HG03439 (cell line): ENCODE data around the gene ST14.

ENCODE experiments used
- ATAC-seq: cut with Tn5 transposase; IDR thresholded peaks from one replicate; pipeline ENCODE4 v1.9.1; 2021; ENCODE audit warnings: mild to moderate bottlenecking, moderate library complexity; ENCODE audit not compliant: unreplicated experiment

ST14 gene

GRCh38 chr11:130203766-130204702, 44.5 kb downstream of the ST14 start:
- ATAC-seq, result no peak

- no peak for ATAC-seq
Measured at GRCh38 chr11:130204703-130205095, 45.1 kb downstream of the ST14 start.

DNA sequence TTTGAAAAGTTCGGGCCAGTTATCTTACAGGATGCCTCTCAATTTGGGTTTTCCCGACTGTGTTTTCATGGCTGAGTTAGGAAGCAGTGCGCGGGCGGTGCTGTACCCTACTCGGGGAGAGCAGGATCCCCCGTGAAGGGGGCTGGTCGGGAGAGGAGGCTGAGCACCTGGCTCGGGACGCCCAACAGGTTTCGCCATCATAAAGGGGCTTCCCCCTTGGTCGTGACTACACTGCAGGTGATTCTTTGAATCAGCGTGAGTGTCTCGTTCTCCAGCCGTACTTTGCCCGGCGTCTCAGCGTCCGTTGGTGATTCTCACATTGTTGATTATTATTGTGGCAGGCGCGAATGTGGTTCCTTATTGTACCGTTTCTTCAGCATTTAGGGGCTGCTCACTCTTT, 46.6 kb downstream of the ST14 start:
- ATAC-seq, result no peak

GRCh38 chr11:130208241-130209127, 48.9 kb downstream of the ST14 start:
- ATAC-seq, result no peak

GRCh38 chr11:130209128-130209932, 49.7 kb downstream of the ST14 start:
- no peak for ATAC-seq

DNA sequence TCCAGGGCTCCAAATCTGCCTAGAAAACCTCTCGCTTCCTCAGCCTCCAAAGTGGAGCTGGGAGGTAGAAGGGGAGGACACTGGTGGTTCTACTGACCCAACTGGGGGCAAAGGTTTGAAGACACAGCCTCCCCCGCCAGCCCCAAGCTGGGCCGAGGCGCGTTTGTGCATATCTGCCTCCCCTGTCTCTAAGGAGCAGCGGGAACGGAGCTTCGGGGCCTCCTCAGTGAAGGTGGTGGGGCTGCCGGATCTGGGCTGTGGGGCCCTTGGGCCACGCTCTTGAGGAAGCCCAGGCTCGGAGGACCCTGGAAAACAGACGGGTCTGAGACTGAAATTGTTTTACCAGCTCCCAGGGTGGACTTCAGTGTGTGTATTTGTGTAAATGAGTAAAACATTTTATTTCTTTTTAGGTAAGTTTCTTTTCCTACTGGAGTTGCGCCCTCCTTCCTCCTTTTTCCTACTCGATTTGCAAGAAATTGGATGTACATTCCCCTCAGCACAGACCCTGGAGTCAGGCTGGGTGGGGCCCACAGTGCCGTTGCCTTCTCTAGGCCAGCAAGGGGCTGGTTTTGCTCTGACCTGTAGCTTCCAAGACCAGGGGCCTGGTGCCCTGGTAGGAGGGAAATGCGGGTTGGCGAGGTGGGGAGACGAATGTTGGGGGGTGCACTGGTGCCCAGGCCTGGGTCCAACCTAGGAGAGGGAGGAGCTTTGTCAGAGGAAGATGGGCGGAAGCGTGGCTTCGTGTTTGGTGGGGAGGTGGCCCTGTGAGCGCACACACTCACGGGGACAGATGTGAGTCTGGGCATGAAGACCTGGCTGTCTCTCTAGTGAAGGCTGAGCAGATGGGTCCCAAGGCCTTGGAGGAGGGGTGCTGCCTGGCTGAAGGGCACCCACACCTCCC, 50.6 kb downstream of the ST14 start:
- ATAC-seq, result no peak

DNA sequence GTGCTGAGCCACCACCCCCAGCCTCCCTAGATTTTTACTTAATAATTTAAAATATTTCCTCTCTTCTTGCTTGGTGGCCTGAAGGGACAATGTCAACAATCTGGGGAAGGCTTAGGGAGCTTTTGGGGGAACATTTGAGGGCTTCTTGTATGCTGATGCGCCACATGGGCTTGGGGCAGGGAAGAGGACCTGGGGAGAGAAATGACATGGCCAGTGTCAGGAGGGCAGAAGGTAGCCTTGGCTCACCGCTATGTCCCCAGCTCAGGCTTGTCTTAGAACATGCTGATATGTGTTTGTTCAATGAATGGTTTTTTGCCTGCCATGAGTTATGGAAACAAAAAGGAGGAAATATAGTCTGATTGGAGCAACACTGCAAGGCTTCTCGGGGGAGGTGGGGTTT, 51.6 kb downstream of the ST14 start:
- no peak for ATAC-seq

DNA sequence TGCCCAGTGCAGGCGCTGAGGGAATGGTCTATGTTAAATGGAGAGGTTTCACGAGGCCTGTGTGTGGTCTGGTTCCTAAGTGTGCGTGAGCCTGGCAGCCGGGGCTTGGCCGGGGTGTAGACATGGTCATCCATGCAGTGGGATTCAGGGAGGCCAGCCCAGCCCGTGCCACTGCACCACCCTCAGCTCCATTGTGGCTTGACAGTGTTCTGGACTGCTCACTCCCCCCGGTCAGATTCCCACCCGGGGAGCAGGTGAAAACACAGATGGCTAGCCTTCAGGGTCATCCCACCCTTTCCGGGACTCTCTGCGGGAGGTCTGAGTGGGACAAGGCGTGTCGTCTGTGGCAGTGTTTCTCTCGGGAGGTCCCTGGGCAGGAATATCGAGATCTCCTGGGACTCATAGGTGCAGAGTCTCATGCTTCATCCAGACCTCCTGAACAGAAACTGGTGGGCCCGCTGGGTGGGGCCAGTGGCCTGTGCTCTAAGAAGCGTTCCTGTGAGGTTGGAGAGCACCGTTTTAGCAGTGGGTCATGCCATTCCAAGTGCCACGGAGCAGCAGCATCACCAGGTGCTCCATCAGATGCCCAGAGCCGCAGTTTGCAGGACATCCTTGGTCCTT, 52.3 kb downstream of the ST14 start:
- no peak for ATAC-seq

DNA sequence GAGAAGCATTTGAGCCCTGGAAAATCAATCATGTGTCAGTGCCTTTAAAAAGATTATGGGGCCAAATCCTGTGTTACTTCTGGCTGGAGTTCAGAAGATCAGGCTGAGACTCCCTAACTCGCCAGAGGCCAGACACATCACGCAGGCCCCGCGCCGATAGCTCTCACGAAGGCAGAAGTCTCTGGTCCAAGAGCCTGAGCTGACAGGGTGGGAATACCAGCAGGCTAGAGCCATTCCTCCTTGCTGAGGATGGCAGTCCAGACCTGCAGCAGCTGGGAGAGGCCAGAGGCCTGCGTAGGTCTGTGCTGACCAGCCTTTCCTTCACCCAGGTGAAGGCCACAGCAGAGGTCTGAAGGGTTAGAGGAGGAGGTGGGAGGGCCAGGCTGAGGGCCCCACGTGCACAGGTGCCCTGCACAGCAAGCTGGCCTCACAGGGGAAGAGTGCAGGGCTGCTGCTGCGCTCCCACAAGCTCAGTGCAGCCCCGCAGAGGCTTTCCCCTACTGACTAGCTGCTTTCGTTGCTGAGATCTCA, 52.9 kb downstream of the ST14 start:
- ATAC-seq, result peak; percentile 15

GRCh38 chr11:130213143-130213978, 53.8 kb downstream of the ST14 start:
- ATAC-seq, result peak; percentile 81

- no peak for ATAC-seq
Measured at GRCh38 chr11:130213979-130214281, 54.3 kb downstream of the ST14 start.

GRCh38 chr11:130214861-130215530, 55.4 kb downstream of the ST14 start:
- no peak for ATAC-seq

- no peak for ATAC-seq
Measured at GRCh38 chr11:130215531-130216220, 56.1 kb downstream of the ST14 start.

GRCh38 chr11:130216221-130216550, 56.6 kb downstream of the ST14 start:
- ATAC-seq, result no peak

GRCh38 chr11:130216591-130217132, 57.1 kb downstream of the ST14 start:
- ATAC-seq, result no peak

- ATAC-seq, result no peak
Measured at GRCh38 chr11:130217133-130218031, 57.8 kb downstream of the ST14 start.
